ENCODE data around the gene MYO3B.

- TF ChIP-seq, protein P1, sequence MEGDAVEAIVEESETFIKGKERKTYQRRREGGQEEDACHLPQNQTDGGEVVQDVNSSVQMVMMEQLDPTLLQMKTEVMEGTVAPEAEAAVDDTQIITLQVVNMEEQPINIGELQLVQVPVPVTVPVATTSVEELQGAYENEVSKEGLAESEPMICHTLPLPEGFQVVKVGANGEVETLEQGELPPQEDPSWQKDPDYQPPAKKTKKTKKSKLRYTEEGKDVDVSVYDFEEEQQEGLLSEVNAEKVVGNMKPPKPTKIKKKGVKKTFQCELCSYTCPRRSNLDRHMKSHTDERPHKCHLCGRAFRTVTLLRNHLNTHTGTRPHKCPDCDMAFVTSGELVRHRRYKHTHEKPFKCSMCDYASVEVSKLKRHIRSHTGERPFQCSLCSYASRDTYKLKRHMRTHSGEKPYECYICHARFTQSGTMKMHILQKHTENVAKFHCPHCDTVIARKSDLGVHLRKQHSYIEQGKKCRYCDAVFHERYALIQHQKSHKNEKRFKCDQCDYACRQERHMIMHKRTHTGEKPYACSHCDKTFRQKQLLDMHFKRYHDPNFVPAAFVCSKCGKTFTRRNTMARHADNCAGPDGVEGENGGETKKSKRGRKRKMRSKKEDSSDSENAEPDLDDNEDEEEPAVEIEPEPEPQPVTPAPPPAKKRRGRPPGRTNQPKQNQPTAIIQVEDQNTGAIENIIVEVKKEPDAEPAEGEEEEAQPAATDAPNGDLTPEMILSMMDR (IDR thresholded peaks at IDR 0.05; ENCODE audit: extremely low read depth in 1 of 2, insufficient read depth in 1 of 2, low read depth in 1 of 2, low read length in 2 of 2), result no peak
- TF ChIP-seq GATA2 (IDR thresholded peaks at IDR 0.05; ENCODE audit: insufficient read depth, insufficient read length, low read depth, low read length), result no peak
- TF ChIP-seq POLR2A (IDR thresholded peaks at IDR 0.05; ENCODE audit: low read depth, low read length), result no peak
- TF ChIP-seq JUN (IDR thresholded peaks at IDR 0.05; ENCODE audit: borderline replicate concordance, insufficient read depth, insufficient read length, low read depth), result no peak
- TF ChIP-seq POLR2AphosphoS5 (IDR thresholded peaks at IDR 0.05; ENCODE audit: insufficient read depth, low read depth, low read length), result no peak
- no peak for TF ChIP-seq MAX (IDR thresholded peaks at IDR 0.05; ENCODE audit: insufficient read depth, insufficient read length)
- TF ChIP-seq EZH2 (IDR thresholded peaks at IDR 0.05; ENCODE audit: borderline replicate concordance, low read depth, low read length, severe bottlenecking), result no peak
- TF ChIP-seq MYC (IDR thresholded peaks at IDR 0.05; ENCODE audit: low read depth, low read length), result no peak
- no peak for TF ChIP-seq FOS (IDR thresholded peaks at IDR 0.05; ENCODE audit: borderline replicate concordance, insufficient read depth, low read length)
Measured at GRCh38 chr2:170446078-170446477, 268.1 kb downstream of the MYO3B start.
